Brain microvascular endothelial cell (primary cell): ENCODE results near the gene ATG4B.
A peak's percentile ranks its signal among the peaks of the same experiment; 100 is the strongest.

ENCODE experiments used
- DNase-seq: peaks from one replicate; pipeline ENCODE4 v3.0.0-alpha.2; 2020
- H3K27ac ChIP-seq: fragments of 250-450 bp; sonication (Bioruptor Pico); 2 replicates; pipeline ENCODE4 v1.5.1; 2020; ENCODE audit warnings: mild to moderate bottlenecking, moderate library complexity
- H3K27me3 ChIP-seq: fragments of 250-450 bp; sonication (Bioruptor Pico); replicated peaks from 2 replicates; pipeline ENCODE4 v1.5.1; 2020; ENCODE audit warnings: mild to moderate bottlenecking
- H3K36me3 ChIP-seq: fragments of 250-450 bp; sonication (Bioruptor Pico); replicated peaks from 2 replicates; pipeline ENCODE4 v1.5.1; 2020; ENCODE audit warnings: mild to moderate bottlenecking
- H3K4me3 ChIP-seq: 2 replicates; pipeline ENCODE4 v1.5.1; 2011; ENCODE audit warnings: low read depth, mild to moderate bottlenecking, control low read depth, low read length, moderate library complexity
- in situ Hi-C: cut with HindIII; loops from 2 replicates; pipeline ENCODE4 v1.10.0; 2017; ENCODE audit warnings: low sequenced_read_pairs, low pct_ligation_motif_present
- TF ChIP-seq, protein P1 (sequence below): IDR thresholded peaks from 2 replicates; pipeline ENCODE4 v1.5.1; 2011; ENCODE audit warnings: low read depth, mild to moderate bottlenecking, moderate library complexity, low read length, control low read depth, inconsistent platforms; ENCODE audit errors: missing control alignments

Gene ATG4B

DNA sequence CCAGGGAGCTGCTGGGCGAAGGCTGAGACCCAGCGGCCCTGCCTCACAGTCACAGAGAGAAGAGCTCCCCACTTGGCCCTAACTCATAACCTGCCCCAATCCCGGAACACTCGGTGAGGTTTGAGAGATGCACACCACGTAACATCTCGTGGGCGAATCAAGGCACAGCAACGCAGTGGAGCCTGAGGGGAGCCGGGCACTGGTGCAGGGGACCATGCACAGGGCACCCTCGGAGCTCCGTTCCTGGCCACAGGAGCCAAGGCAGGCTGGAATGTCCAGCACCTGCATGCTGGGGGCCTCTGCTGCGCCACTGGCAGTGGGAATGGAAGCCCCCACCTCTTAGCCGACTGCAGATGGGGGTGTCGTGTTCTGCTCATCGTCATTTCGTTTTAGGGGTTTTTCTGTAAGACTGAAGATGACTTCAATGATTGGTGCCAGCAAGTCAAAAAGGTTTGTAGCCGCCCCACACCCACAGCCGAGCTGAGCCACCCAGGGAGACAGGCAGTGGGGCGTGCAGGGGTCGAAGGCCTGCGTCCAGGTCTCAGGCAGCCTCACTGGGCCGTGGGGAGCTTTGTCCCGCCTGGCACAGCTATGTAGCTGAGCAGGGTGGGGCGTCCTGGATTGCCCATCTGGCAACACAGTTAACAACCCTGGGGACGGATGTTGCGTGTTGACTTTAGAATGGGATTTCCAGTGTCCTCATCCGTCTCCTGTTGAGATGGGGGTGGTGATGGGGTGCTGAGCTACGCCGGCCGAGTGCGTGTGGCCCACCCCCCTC is 33.0 kb downstream of the ATG4B start:
- TF ChIP-seq, protein P1, sequence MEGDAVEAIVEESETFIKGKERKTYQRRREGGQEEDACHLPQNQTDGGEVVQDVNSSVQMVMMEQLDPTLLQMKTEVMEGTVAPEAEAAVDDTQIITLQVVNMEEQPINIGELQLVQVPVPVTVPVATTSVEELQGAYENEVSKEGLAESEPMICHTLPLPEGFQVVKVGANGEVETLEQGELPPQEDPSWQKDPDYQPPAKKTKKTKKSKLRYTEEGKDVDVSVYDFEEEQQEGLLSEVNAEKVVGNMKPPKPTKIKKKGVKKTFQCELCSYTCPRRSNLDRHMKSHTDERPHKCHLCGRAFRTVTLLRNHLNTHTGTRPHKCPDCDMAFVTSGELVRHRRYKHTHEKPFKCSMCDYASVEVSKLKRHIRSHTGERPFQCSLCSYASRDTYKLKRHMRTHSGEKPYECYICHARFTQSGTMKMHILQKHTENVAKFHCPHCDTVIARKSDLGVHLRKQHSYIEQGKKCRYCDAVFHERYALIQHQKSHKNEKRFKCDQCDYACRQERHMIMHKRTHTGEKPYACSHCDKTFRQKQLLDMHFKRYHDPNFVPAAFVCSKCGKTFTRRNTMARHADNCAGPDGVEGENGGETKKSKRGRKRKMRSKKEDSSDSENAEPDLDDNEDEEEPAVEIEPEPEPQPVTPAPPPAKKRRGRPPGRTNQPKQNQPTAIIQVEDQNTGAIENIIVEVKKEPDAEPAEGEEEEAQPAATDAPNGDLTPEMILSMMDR, result no peak
- Histone ChIP-seq H3K27ac (no peak overlapping the region), H3K4me3 (no peak overlapping the region), H3K27me3 (no peaks in the 10 kb centered on the region), H3K36me3 (peaks cover 31% of the 10 kb centered on the region)
- in situ Hi-C loops, result no loop called here
- DNase-seq, result no peak

- H3K27ac ChIP-seq, result no peak overlapping the region
- no peaks in the 10 kb centered on the region for H3K27me3 ChIP-seq
- H3K36me3 ChIP-seq, result peaks cover 37% of the 10 kb centered on the region
- no peak for DNase-seq
- TF ChIP-seq, protein P1, result no peak
- in situ Hi-C loops, result no loop called here
- no peak overlapping the region for H3K4me3 ChIP-seq
These were observed 34.2 kb downstream of the ATG4B start for GRCh38 chr2:241671457-241672240.

- DNase-seq, result no peak
- H3K36me3 ChIP-seq, result peaks cover 46% of the 10 kb centered on the region
- H3K4me3 ChIP-seq, result no peak overlapping the region
- no peak overlapping the region for H3K27ac ChIP-seq
- TF ChIP-seq, protein P1, result no peak
- no peaks in the 10 kb centered on the region for H3K27me3 ChIP-seq
- in situ Hi-C loops, result no loop called here
These were observed 35.0 kb downstream of the ATG4B start for GRCh38 chr2:241672243-241673188.

GRCh38 chr2:241673189-241673663 is 35.7 kb downstream of the ATG4B start:
- in situ Hi-C loops, result no loop called here
- Histone ChIP-seq H3K36me3 (peaks cover 49% of the 10 kb centered on the region), H3K4me3 (no peak overlapping the region), H3K27me3 (no peaks in the 10 kb centered on the region), H3K27ac (no peak overlapping the region)
- DNase-seq, result no peak
- TF ChIP-seq, protein P1, result no peak

- no peak overlapping the region for H3K27ac ChIP-seq
- DNase-seq, result peak; percentile 11
- H3K27me3 ChIP-seq, result no peaks in the 10 kb centered on the region
- peaks cover 48% of the 10 kb centered on the region for H3K36me3 ChIP-seq
- TF ChIP-seq, protein P1, result no peak
- in situ Hi-C loops, result no loop called here
- H3K4me3 ChIP-seq, result no peak overlapping the region
These were observed 36.6 kb downstream of the ATG4B start for GRCh38 chr2:241673797-241674725.
